B cell (primary cell): ENCODE measurements around the gene NTM. TPM values are rescaled to one million over a fixed set of nuclear protein-coding genes. Genes with fewer than 3 reads are reported as not detected.

Experiments
- ATAC-seq: fragments of 200-7000 bp; cut with Tn5 transposase; one replicate; pipeline ENCODE4 v1.10.0; 2021; ENCODE audit warnings: low read depth, mild to moderate bottlenecking, moderate number of reproducible peaks, moderate library complexity
- CTCF ChIA-PET: fragments of 350-600 bp; sonication (Branson Sonifier 250); formaldehyde crosslinking; loops from one replicate; lab custom pipeline; 2021; ENCODE audit warnings: antibody characterized with exemption, inconsistent platforms; lab: Charles Lee
- POLR2A ChIA-PET: fragments of 350-600 bp; sonication (Branson Sonifier 250); formaldehyde crosslinking; loops from one replicate; lab custom pipeline; 2021; ENCODE audit warnings: antibody characterized with exemption; lab: Charles Lee
- DNase-seq: peaks from one replicate; pipeline ENCODE4 v3.0.0; 2013
- H2AFZ ChIP-seq: 2 replicates; pipeline ENCODE4 v1.6.1; 2012; ENCODE audit warnings: mild to moderate bottlenecking, low read depth, low read length; ENCODE audit not compliant: insufficient read depth, poor library complexity, severe bottlenecking
- H3K27ac ChIP-seq, 2 donors: 1 replicate in 1 of 2; 2 replicates in 1 of 2; pipeline ENCODE4 v1.5.1; 2012 to 2013; ENCODE audit warnings: low read length in 2 of 2, mild to moderate bottlenecking in 2 of 2, moderate library complexity in 1 of 2
- H3K27me3 ChIP-seq, 4 experiments: fragments of 200-600 bp in 1 of 4; sonication (generic) in 1 of 4; replicated peaks in 1 of 4; 1 replicate in 2 of 4; 2 replicates in 2 of 4; pipeline versions ENCODE4 v1.6.1 to v1.7.0; 2013 to 2016; ENCODE audit warnings: low read length in 3 of 4, mild to moderate bottlenecking in 2 of 4, mixed read lengths in 1 of 4, moderate library complexity in 1 of 4; ENCODE audit not compliant: insufficient read depth in 4 of 4, control insufficient read depth in 3 of 4; ENCODE audit errors: control extremely low read depth in 1 of 4
- H3K36me3 ChIP-seq, 2 experiments: replicated peaks in 1 of 2; 1 replicate in 1 of 2; 2 replicates in 1 of 2; pipeline versions ENCODE4 v1.6.1 to v1.7.1; 2013; ENCODE audit warnings: low read length in 1 of 2; ENCODE audit not compliant: insufficient read depth in 2 of 2, control insufficient read depth in 1 of 2; ENCODE audit errors: control extremely low read depth in 1 of 2, extremely low read depth in 1 of 2
- H3K4me1 ChIP-seq, 2 donors: fragments of 200-600 bp in 1 of 2; sonication (generic) in 1 of 2; 1 replicate in 1 of 2; 2 replicates in 1 of 2; pipeline versions ENCODE4 v1.5.1 to v1.6.1; 2013 to 2017; ENCODE audit warnings: low read length in 2 of 2; ENCODE audit not compliant: control insufficient read depth in 2 of 2, insufficient read depth in 2 of 2
- H3K4me2 ChIP-seq: replicated peaks from 2 replicates; pipeline ENCODE3; 2012; ENCODE audit warnings: mild to moderate bottlenecking, low read depth, low read length; ENCODE audit not compliant: poor library complexity, severe bottlenecking
- H3K4me3 ChIP-seq, 5 experiments: fragments of 200-600 bp in 1 of 5; sonication (generic) in 1 of 5; 1 replicate in 3 of 5; 2 replicates in 2 of 5; pipeline versions ENCODE4 v1.5.1 to v1.7.0; 2011 to 2016; ENCODE audit warnings: low read length in 4 of 5, mild to moderate bottlenecking in 4 of 5, low read depth in 2 of 5, control low read depth in 1 of 5, moderate library complexity in 1 of 5; ENCODE audit not compliant: insufficient read depth in 1 of 5; ENCODE audit errors: control extremely low read depth in 1 of 5, extremely low read depth in 1 of 5
- H3K79me2 ChIP-seq: fragments of 200-600 bp; sonication (generic); one replicate; pipeline ENCODE4 v1.6.0; 2016; ENCODE audit warnings: low read length; ENCODE audit not compliant: control insufficient read depth, insufficient read depth
- H3K9ac ChIP-seq: fragments of 200-600 bp; sonication (generic); 2 replicates; pipeline ENCODE4 v1.6.1; 2017; ENCODE audit warnings: mild to moderate bottlenecking, low read length, moderate library complexity
- H3K9me3 ChIP-seq, 3 donors: one replicate each; pipeline versions ENCODE4 v1.6.1 to v1.7.1; 2013; ENCODE audit warnings: low read length in 2 of 3; ENCODE audit not compliant: control insufficient read depth in 2 of 3, insufficient read depth in 1 of 3; ENCODE audit errors: control extremely low read depth in 1 of 3
- H4K20me1 ChIP-seq: 2 replicates; pipeline ENCODE4 v1.6.0; 2012; ENCODE audit warnings: mild to moderate bottlenecking, low read length; ENCODE audit not compliant: insufficient read depth, control insufficient read depth, poor library complexity, severe bottlenecking
- H3K27ac Mint-ChIP-seq: one replicate; pipeline ENCODE4 v1.8.0; 2021; ENCODE audit warnings: mixed read lengths
- H3K27me3 Mint-ChIP-seq: one replicate; pipeline ENCODE4 v1.8.0; 2021; ENCODE audit warnings: mixed read lengths
- H3K4me1 Mint-ChIP-seq: one replicate; pipeline ENCODE4 v1.8.0; 2021; ENCODE audit warnings: mixed read lengths
- H3K4me3 Mint-ChIP-seq: one replicate; pipeline ENCODE4 v1.8.0; 2021; ENCODE audit warnings: mixed read lengths
- H3K9me3 Mint-ChIP-seq: one replicate; pipeline ENCODE4 v1.8.0; 2022; ENCODE audit warnings: mixed read lengths; ENCODE audit not compliant: insufficient read depth
- EZH2 ChIP-seq: IDR thresholded peaks from 2 replicates; pipeline ENCODE4 v1.6.1; 2012; ENCODE audit warnings: borderline replicate concordance, low read depth, mild to moderate bottlenecking, moderate library complexity, low read length; ENCODE audit not compliant: insufficient read depth, poor library complexity, severe bottlenecking
- WGBS: methylation state at CpG from one replicate; pipeline ENCODE4 v1.1.5; 2013; ENCODE audit warnings: missing lambda C conversion rate; ENCODE audit not compliant: insufficient coverage; 5-methylcytosine and 5-hydroxymethylcytosine counted together
- intact Hi-C: fragments of 100-400 bp; cut with micrococcal nuclease; formaldehyde crosslinking; loops from one replicate; pipeline ENCODE4 v1.10.0; 2022
- polyA plus RNA-seq: library from polyadenylated mRNA; depleted of rRNA; stranded (reverse); fragments of >200 nt; gene quantifications from 2 replicates; pipeline ENCODE4 v1.2.3, GENCODE V29; 2012
- total RNA-seq, 2 donors: library from RNA; stranded (reverse); fragments of 120-200 nt in 1 of 2; gene quantifications; 1 replicate in 1 of 2; 2 replicates in 1 of 2; pipeline versions ENCODE4 v1.2.3 to v1.2.4, GENCODE V29; 2013 to 2022
- TF ChIP-seq, protein P1 (sequence below): fragments of 200-600 bp; IDR thresholded peaks from one replicate; pipeline ENCODE4 v1.8.0; 2022; ENCODE audit warnings: antibody characterized with exemption, mild to moderate bottlenecking

The NTM gene
- total and polyA plus RNA-seq, 2 donors (not counting 1 experiment from before 2014, with no cell fraction given) = not detected

GRCh38 chr11:132049205-132049604, 678.8 kb downstream of the NTM start:
- Mint-ChIP-seq H3K9me3 (no peaks in the 10 kb centered on the region), H3K27ac (no peak overlapping the region), H3K4me3 (no peak overlapping the region), H3K4me1 (no peaks in the 10 kb centered on the region), H3K27me3 (no peaks in the 10 kb centered on the region)
- Histone ChIP-seq H3K4me1 (no peaks in the 10 kb centered on the region), H3K27ac (no peak overlapping the region), H3K27me3 (no peaks in the 10 kb centered on the region), H3K36me3 (no peaks in the 10 kb centered on the region), H3K9ac (no peak overlapping the region), H3K4me2 (no peak overlapping the region), H3K4me3 (no peak overlapping the region), H3K79me2 (no peaks in the 10 kb centered on the region), H4K20me1 (no peaks in the 10 kb centered on the region), H3K9me3 (peaks cover 0 to 3% (median 0%) of the 10 kb centered on the region in 3 donors), H2AFZ (no peak overlapping the region)
- TF ChIP-seq EZH2 = no peak
- intact Hi-C loops = no loop called here
- DNase-seq = no peak
- CTCF ChIA-PET = no interaction called here
- no CpG with 5 or more reads among the region's 4 CpGs for WGBS
- POLR2A ChIA-PET = no interaction called here
- ATAC-seq = no peak

DNA sequence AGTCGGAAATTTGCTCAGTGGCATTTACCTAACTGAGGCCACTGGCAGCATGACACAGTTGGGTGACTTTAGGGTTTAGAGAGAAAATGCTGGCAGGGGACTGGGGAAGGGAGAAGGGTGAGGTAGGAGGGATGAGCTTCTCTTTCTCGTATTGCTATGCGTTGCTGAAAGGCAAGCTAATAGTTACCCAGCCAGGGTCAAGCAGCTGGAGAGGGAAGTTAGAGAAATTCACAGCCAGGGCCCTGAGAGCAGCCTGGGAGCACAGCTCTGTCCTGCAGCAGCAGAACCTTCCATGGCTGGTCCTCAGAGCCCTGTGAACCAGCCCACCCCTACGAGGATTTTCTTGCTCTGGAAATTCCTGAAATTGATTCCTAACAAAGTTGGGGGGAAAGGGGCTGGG, 679.6 kb downstream of the NTM start:
- H3K27me3 ChIP-seq = no peaks in the 10 kb centered on the region
- 88% methylated on average over 3 of the region's 4 CpGs for WGBS
- peaks cover 0 to 4% (median 0%) of the 10 kb centered on the region in 3 donors for H3K9me3 ChIP-seq
- H3K79me2 ChIP-seq = no peaks in the 10 kb centered on the region
- no peak overlapping the region for H3K4me3 ChIP-seq
- Mint-ChIP-seq H3K9me3 (no peaks in the 10 kb centered on the region), H3K4me1 (no peaks in the 10 kb centered on the region), H3K27me3 (no peaks in the 10 kb centered on the region), H3K27ac (no peak overlapping the region), H3K4me3 (no peak overlapping the region)
- H3K9ac ChIP-seq = no peak overlapping the region
- no peak overlapping the region for H2AFZ ChIP-seq
- no peaks in the 10 kb centered on the region for H3K36me3 ChIP-seq
- H3K4me2 ChIP-seq = no peak overlapping the region
- CTCF ChIA-PET = no interaction called here
- no peaks in the 10 kb centered on the region for H3K4me1 ChIP-seq
- POLR2A ChIA-PET = no interaction called here
- TF ChIP-seq, protein P1, sequence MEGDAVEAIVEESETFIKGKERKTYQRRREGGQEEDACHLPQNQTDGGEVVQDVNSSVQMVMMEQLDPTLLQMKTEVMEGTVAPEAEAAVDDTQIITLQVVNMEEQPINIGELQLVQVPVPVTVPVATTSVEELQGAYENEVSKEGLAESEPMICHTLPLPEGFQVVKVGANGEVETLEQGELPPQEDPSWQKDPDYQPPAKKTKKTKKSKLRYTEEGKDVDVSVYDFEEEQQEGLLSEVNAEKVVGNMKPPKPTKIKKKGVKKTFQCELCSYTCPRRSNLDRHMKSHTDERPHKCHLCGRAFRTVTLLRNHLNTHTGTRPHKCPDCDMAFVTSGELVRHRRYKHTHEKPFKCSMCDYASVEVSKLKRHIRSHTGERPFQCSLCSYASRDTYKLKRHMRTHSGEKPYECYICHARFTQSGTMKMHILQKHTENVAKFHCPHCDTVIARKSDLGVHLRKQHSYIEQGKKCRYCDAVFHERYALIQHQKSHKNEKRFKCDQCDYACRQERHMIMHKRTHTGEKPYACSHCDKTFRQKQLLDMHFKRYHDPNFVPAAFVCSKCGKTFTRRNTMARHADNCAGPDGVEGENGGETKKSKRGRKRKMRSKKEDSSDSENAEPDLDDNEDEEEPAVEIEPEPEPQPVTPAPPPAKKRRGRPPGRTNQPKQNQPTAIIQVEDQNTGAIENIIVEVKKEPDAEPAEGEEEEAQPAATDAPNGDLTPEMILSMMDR = no peak
- no peak for TF ChIP-seq EZH2
- intact Hi-C loops = no loop called here
- no peak for ATAC-seq
- no peak overlapping the region for H3K27ac ChIP-seq
- no peak for DNase-seq
- no peaks in the 10 kb centered on the region for H4K20me1 ChIP-seq
